Gastrocnemius medialis (tissue), 4 donors: Measurements from ENCODE around the gene LUZP2. TPM values are rescaled to one million over a fixed set of nuclear protein-coding genes. Genes with fewer than 3 reads are reported as not detected.

Experiments used
- ATAC-seq, 2 donors: fragments of 150-250 bp; one replicate each; pipeline ENCODE4 v1.9.1; 2016
- DNase-seq, 2 donors: peaks; one replicate each; pipeline ENCODE4 v3.0.0-alpha.2; 2019
- H3K27ac ChIP-seq, 4 donors: fragments of 200-600 bp; sonication (generic); 1 replicate in 1 of 4; 2 replicates in 3 of 4; pipeline ENCODE4 v1.5.1; 2016 to 2018; ENCODE audit warnings: mild to moderate bottlenecking in 2 of 4, moderate library complexity in 1 of 4
- H3K27me3 ChIP-seq, 3 donors: fragments of 200-600 bp; sonication (generic) in 2 of 3; 1 replicate in 1 of 3; 2 replicates in 2 of 3; pipeline versions ENCODE4 v1.5.1 to v1.6.0; 2016 to 2019; ENCODE audit warnings: mild to moderate bottlenecking in 1 of 3, moderate library complexity in 1 of 3
- H3K36me3 ChIP-seq, 2 donors: fragments of 200-600 bp; sonication (generic) in 1 of 2; one replicate each; pipeline ENCODE4 v1.5.1; 2017 to 2018
- H3K4me1 ChIP-seq, 2 donors: fragments of 200-600 bp; sonication (generic) in 1 of 2; one replicate each; pipeline ENCODE4 v1.5.1; 2016 to 2017; ENCODE audit warnings: mild to moderate bottlenecking in 2 of 2
- H3K4me3 ChIP-seq, 4 donors: fragments of 200-600 bp; sonication (generic) in 3 of 4; 1 replicate in 1 of 4; 2 replicates in 3 of 4; pipeline ENCODE4 v1.5.1; 2016 to 2019; ENCODE audit warnings: mild to moderate bottlenecking in 2 of 4
- H3K9me3 ChIP-seq, 3 donors: fragments of 200-600 bp; sonication (generic) in 2 of 3; 1 replicate in 1 of 3; 2 replicates in 2 of 3; pipeline ENCODE4 v1.5.1; 2016 to 2019
- CTCF ChIP-seq, 5 experiments: fragments of 450-650 bp in 3 of 5; fragments of 200-600 bp in 2 of 5; sonication (generic) in 2 of 5; IDR thresholded peaks in 4 of 5; conservative IDR thresholded peaks in 1 of 5; 1 replicate in 4 of 5; 2 replicates in 1 of 5; pipeline ENCODE4 v1.5.1; 2016 to 2019; ENCODE audit warnings: antibody characterized with exemption in 5 of 5, mild to moderate bottlenecking in 3 of 5, moderate library complexity in 3 of 5
- POLR2A ChIP-seq, 2 donors: fragments of 450-650 bp; IDR thresholded peaks; one replicate each; pipeline ENCODE4 v1.6.1; 2017; ENCODE audit warnings: antibody characterized with exemption in 2 of 2, mild to moderate bottlenecking in 2 of 2, moderate library complexity in 2 of 2
- in situ Hi-C, 4 donors: fragments of 200-750 bp; cut with MboI; loops; one replicate each; pipeline versions ENCODE4 v1.15.0 to v1.8.0; 2017; ENCODE audit warnings: low sequenced_read_pairs in 4 of 4
- intact Hi-C: fragments of 100-400 bp; cut with DNase I; formaldehyde crosslinking; loops from one replicate; pipeline ENCODE4 v1.15.1; 2023; ENCODE audit warnings: low total_unique reads
- total RNA-seq, 4 donors: library from RNA; depleted of rRNA; stranded (reverse); fragments of >200 nt; gene quantifications; one replicate each; pipeline versions ENCODE4 v1.1.0 to v1.2.3, GENCODE V29; 2016

The LUZP2 gene
- total RNA-seq, 4 donors from 2014 or later, result not detected

GRCh38 chr11:24872186-24872585 is 375.3 kb downstream of the LUZP2 start:
- no peak for DNase-seq
- in situ Hi-C loops (no loop called here), intact Hi-C loops (no loop called here)
- Histone ChIP-seq H3K9me3 (no peaks in the 10 kb centered on the region), H3K27me3 (no peaks in the 10 kb centered on the region), H3K4me3 (no peak overlapping the region), H3K4me1 (no peaks in the 10 kb centered on the region), H3K27ac (no peak overlapping the region), H3K36me3 (no peaks in the 10 kb centered on the region)
- ATAC-seq, result no peak
- no peak for TF ChIP-seq CTCF (IDR thresholded peaks at IDR 0.05 in 4 of 5, conservative IDR thresholded peaks at IDR 0.05 in 1 of 5)
- no peak for TF ChIP-seq POLR2A (IDR thresholded peaks at IDR 0.05)

- in situ Hi-C loops, result no loop called here
- ATAC-seq (no peak), DNase-seq (no peak)
- H3K27me3 ChIP-seq, result no peaks in the 10 kb centered on the region
- H3K27ac ChIP-seq, result no peak overlapping the region
- TF ChIP-seq CTCF (IDR thresholded peaks at IDR 0.05 in 4 of 5, conservative IDR thresholded peaks at IDR 0.05 in 1 of 5), result no peak
- TF ChIP-seq POLR2A (IDR thresholded peaks at IDR 0.05), result no peak
- H3K9me3 ChIP-seq, result no peaks in the 10 kb centered on the region
- no peak overlapping the region for H3K4me3 ChIP-seq
- no peaks in the 10 kb centered on the region for H3K36me3 ChIP-seq
- intact Hi-C loops, result no loop called here
- no peaks in the 10 kb centered on the region for H3K4me1 ChIP-seq
Observed at GRCh38 chr11:24872651-24873311, 375.9 kb downstream of the LUZP2 start.

GRCh38 chr11:24880962-24881361 is 384.1 kb downstream of the LUZP2 start:
- ATAC-seq (no peak), DNase-seq (no peak)
- in situ Hi-C loops (no loop called here), intact Hi-C loops (no loop called here)
- H3K4me3 ChIP-seq, result no peak overlapping the region
- H3K9me3 ChIP-seq, result no peaks in the 10 kb centered on the region
- no peaks in the 10 kb centered on the region for H3K4me1 ChIP-seq
- TF ChIP-seq CTCF (IDR thresholded peaks at IDR 0.05 in 4 of 5, conservative IDR thresholded peaks at IDR 0.05 in 1 of 5) (no peak), POLR2A (IDR thresholded peaks at IDR 0.05) (no peak)
- no peak overlapping the region for H3K27ac ChIP-seq
- no peaks in the 10 kb centered on the region for H3K27me3 ChIP-seq
- H3K36me3 ChIP-seq, result no peaks in the 10 kb centered on the region

- H3K9me3 ChIP-seq, result no peaks in the 10 kb centered on the region
- no peak for ATAC-seq
- in situ Hi-C loops, result no loop called here
- TF ChIP-seq CTCF (IDR thresholded peaks at IDR 0.05 in 4 of 5, conservative IDR thresholded peaks at IDR 0.05 in 1 of 5), result no peak
- TF ChIP-seq POLR2A (IDR thresholded peaks at IDR 0.05), result no peak
- H3K4me1 ChIP-seq, result no peaks in the 10 kb centered on the region
- H3K27me3 ChIP-seq, result no peaks in the 10 kb centered on the region
- intact Hi-C loops, result no loop called here
- H3K36me3 ChIP-seq, result no peaks in the 10 kb centered on the region
- H3K4me3 ChIP-seq, result no peak overlapping the region
- no peak overlapping the region for H3K27ac ChIP-seq
- no peak for DNase-seq
Observed at GRCh38 chr11:24885580-24886173, 388.8 kb downstream of the LUZP2 start.
